ENCODE measurements around the gene KDM1B. TPM values are rescaled to one million over a fixed set of nuclear protein-coding genes. Genes with fewer than 3 reads are reported as not detected.
"Not testable (repeated sequence)": the region's sequence is repeated elsewhere in the genome, so short reads cannot be mapped to it uniquely, and the experiment has no call there.

Gene KDM1B
- total RNA-seq, 1 experiment from 2014 or later = 13.5 TPM

- CTCF ChIA-PET; H3K27me3 Mint-ChIP-seq (ENCODE audit: unreplicated experiment); H3K4me1 Mint-ChIP-seq (ENCODE audit: low read depth, unreplicated experiment); H3K4me3 Mint-ChIP-seq (ENCODE audit: low read depth, unreplicated experiment); BruUV-seq (replicated peaks); H3K27ac Mint-ChIP-seq (ENCODE audit: unreplicated experiment); intact Hi-C loops (cut with micrococcal nuclease; ENCODE audit: unreplicated experiment); DNase-seq; H3K9me3 Mint-ChIP-seq (ENCODE audit: low read depth, unreplicated experiment): not testable (repeated sequence)
- H3K36me3 Mint-ChIP-seq (ENCODE audit: insufficient read depth, unreplicated experiment) = peaks cover 24% of the 10 kb centered on the region
These were observed 71.9 kb downstream of the KDM1B start for GRCh38 chr6:18227166-18227565.

GRCh38 chr6:18228590-18228989 is 73.4 kb downstream of the KDM1B start:
- peaks cover 26% of the 10 kb centered on the region for H3K36me3 Mint-ChIP-seq (ENCODE audit: insufficient read depth, unreplicated experiment)
- BruUV-seq (replicated peaks); intact Hi-C loops (cut with micrococcal nuclease; ENCODE audit: unreplicated experiment): not testable (repeated sequence)

GRCh38 chr6:18231856-18232255 is 76.6 kb downstream of the KDM1B start:
- intact Hi-C loops (cut with micrococcal nuclease; ENCODE audit: unreplicated experiment); H3K27ac Mint-ChIP-seq (ENCODE audit: unreplicated experiment); H3K9me3 Mint-ChIP-seq (ENCODE audit: low read depth, unreplicated experiment); H3K4me1 Mint-ChIP-seq (ENCODE audit: low read depth, unreplicated experiment); H3K4me3 Mint-ChIP-seq (ENCODE audit: low read depth, unreplicated experiment); BruUV-seq (replicated peaks); H3K27me3 Mint-ChIP-seq (ENCODE audit: unreplicated experiment); DNase-seq; CTCF ChIA-PET: not testable (repeated sequence)
- peaks cover 40% of the 10 kb centered on the region for H3K36me3 Mint-ChIP-seq (ENCODE audit: insufficient read depth, unreplicated experiment)

More at GRCh38 chr6:18228590-18228989, 73.4 kb downstream of the KDM1B start:
- H3K27me3 Mint-ChIP-seq (ENCODE audit: unreplicated experiment); H3K4me3 Mint-ChIP-seq (ENCODE audit: low read depth, unreplicated experiment); H3K9me3 Mint-ChIP-seq (ENCODE audit: low read depth, unreplicated experiment); H3K4me1 Mint-ChIP-seq (ENCODE audit: low read depth, unreplicated experiment); DNase-seq; H3K27ac Mint-ChIP-seq (ENCODE audit: unreplicated experiment); CTCF ChIA-PET: not testable (repeated sequence)

- BruUV-seq (replicated peaks); CTCF ChIA-PET; H3K9me3 Mint-ChIP-seq (ENCODE audit: low read depth, unreplicated experiment); H3K27ac Mint-ChIP-seq (ENCODE audit: unreplicated experiment); H3K4me1 Mint-ChIP-seq (ENCODE audit: low read depth, unreplicated experiment); H3K4me3 Mint-ChIP-seq (ENCODE audit: low read depth, unreplicated experiment); intact Hi-C loops (cut with micrococcal nuclease; ENCODE audit: unreplicated experiment); H3K27me3 Mint-ChIP-seq (ENCODE audit: unreplicated experiment); DNase-seq: not testable (repeated sequence)
- peaks cover 34% of the 10 kb centered on the region for H3K36me3 Mint-ChIP-seq (ENCODE audit: insufficient read depth, unreplicated experiment)
These were observed 78.5 kb downstream of the KDM1B start for GRCh38 chr6:18233770-18234169.

- Mint-ChIP-seq H3K27ac (ENCODE audit: unreplicated experiment) (no peak overlapping the region), H3K9me3 (ENCODE audit: low read depth, unreplicated experiment) (peaks cover 10% of the 10 kb centered on the region), H3K36me3 (ENCODE audit: insufficient read depth, unreplicated experiment) (peaks cover 26% of the 10 kb centered on the region), H3K4me1 (ENCODE audit: low read depth, unreplicated experiment) (no peaks in the 10 kb centered on the region), H3K4me3 (ENCODE audit: low read depth, unreplicated experiment) (no peak overlapping the region), H3K27me3 (ENCODE audit: unreplicated experiment) (no peaks in the 10 kb centered on the region)
- TF ChIP-seq CTCF (IDR thresholded peaks at IDR 0.05; ENCODE audit: unreplicated experiment) = no peak
- no TSS peak for BruUV-seq (replicated peaks)
- CTCF ChIA-PET = no interaction called here
- no peak for DNase-seq
- intact Hi-C loops (cut with micrococcal nuclease; ENCODE audit: unreplicated experiment) = no loop called here
These were observed 79.3 kb downstream of the KDM1B start for GRCh38 chr6:18234564-18234963.

- BruUV-seq (replicated peaks) = no TSS peak
- no peak for DNase-seq
- Mint-ChIP-seq H3K9me3 (ENCODE audit: low read depth, unreplicated experiment) (peaks cover 10% of the 10 kb centered on the region), H3K4me1 (ENCODE audit: low read depth, unreplicated experiment) (no peaks in the 10 kb centered on the region), H3K27ac (ENCODE audit: unreplicated experiment) (no peak overlapping the region), H3K36me3 (ENCODE audit: insufficient read depth, unreplicated experiment) (peaks cover 23% of the 10 kb centered on the region), H3K4me3 (ENCODE audit: low read depth, unreplicated experiment) (no peak overlapping the region), H3K27me3 (ENCODE audit: unreplicated experiment) (no peaks in the 10 kb centered on the region)
- CTCF ChIA-PET = interaction anchor here (0.5 kb wide), 1 partner anchor 439 kb away, joined by 3 read pairs; no protein-coding TSS in a partner anchor
- intact Hi-C loops (cut with micrococcal nuclease; ENCODE audit: unreplicated experiment) = no loop called here
- TF ChIP-seq CTCF (IDR thresholded peaks at IDR 0.05; ENCODE audit: unreplicated experiment) = no peak
These were observed 80.3 kb downstream of the KDM1B start for GRCh38 chr6:18235524-18235923.

All from Calu3 (cell line).